Astrocyte (in vitro differentiated cells and primary cell): Measurements from ENCODE around the gene EGFR. TPM values are rescaled to one million over a fixed set of nuclear protein-coding genes. Genes with fewer than 3 reads are reported as not detected.

Experiments
- DNase-seq: peaks from one replicate; pipeline ENCODE4 v3.0.0-alpha.2; 2010; ENCODE audit warnings: low read depth
- FAIRE-seq: peaks from 2 replicates; lab custom pipeline; 2011; peaks lifted over from hg19 to GRCh38; lab: Jason Lieb, UNC
- H2AFZ ChIP-seq: 2 replicates; pipeline ENCODE4 v1.6.0; 2012; ENCODE audit warnings: low read depth, low read length, inconsistent platforms
- H3K27ac ChIP-seq: 2 replicates; pipeline ENCODE4 v1.5.1; 2011; ENCODE audit warnings: low read depth, low read length, inconsistent platforms
- H3K27me3 ChIP-seq: 2 replicates; pipeline ENCODE4 v1.6.0; 2011; ENCODE audit warnings: low read length, inconsistent platforms; ENCODE audit not compliant: insufficient read depth
- H3K36me3 ChIP-seq: 2 replicates; pipeline ENCODE4 v1.5.1; 2011; ENCODE audit warnings: low read length, inconsistent platforms; ENCODE audit not compliant: insufficient read depth
- H3K4me1 ChIP-seq: 2 replicates; pipeline ENCODE4 v1.5.1; 2011; ENCODE audit warnings: low read length, inconsistent platforms; ENCODE audit not compliant: insufficient read depth
- H3K4me2 ChIP-seq: 2 replicates; pipeline ENCODE4 v1.6.0; 2012; ENCODE audit warnings: low read length, inconsistent platforms
- H3K4me3 ChIP-seq: 2 replicates; pipeline ENCODE4 v1.5.1; 2011; ENCODE audit warnings: low read depth, mild to moderate bottlenecking, low read length, inconsistent platforms; ENCODE audit not compliant: insufficient read depth
- H3K79me2 ChIP-seq: 2 replicates; pipeline ENCODE4 v1.6.0; 2012; ENCODE audit warnings: mild to moderate bottlenecking, low read length, inconsistent platforms; ENCODE audit not compliant: insufficient read depth
- H3K9ac ChIP-seq: 2 replicates; pipeline ENCODE4 v1.6.0; 2012; ENCODE audit warnings: mild to moderate bottlenecking, low read length, inconsistent platforms
- H3K9me3 ChIP-seq: 2 replicates; pipeline ENCODE4 v1.5.1; 2012; ENCODE audit warnings: low read depth, mild to moderate bottlenecking, low read length, inconsistent platforms; ENCODE audit not compliant: insufficient read depth
- H4K20me1 ChIP-seq: 2 replicates; pipeline ENCODE4 v1.6.0; 2012; ENCODE audit warnings: low read length, inconsistent platforms; ENCODE audit not compliant: insufficient read depth
- H3K27ac Mint-ChIP-seq: one replicate; pipeline ENCODE4 v1.8.0; 2021; ENCODE audit warnings: mild to moderate bottlenecking, mixed read lengths; ENCODE audit not compliant: unreplicated experiment
- H3K27me3 Mint-ChIP-seq: one replicate; pipeline ENCODE4 v1.8.0; 2021; ENCODE audit warnings: low read depth, mixed read lengths; ENCODE audit not compliant: unreplicated experiment
- H3K36me3 Mint-ChIP-seq: one replicate; pipeline ENCODE4 v1.8.0; 2021; ENCODE audit warnings: low read depth, mixed read lengths; ENCODE audit not compliant: unreplicated experiment
- H3K4me1 Mint-ChIP-seq: one replicate; pipeline ENCODE4 v1.8.0; 2021; ENCODE audit warnings: low read depth, mixed read lengths; ENCODE audit not compliant: unreplicated experiment
- H3K4me3 Mint-ChIP-seq: one replicate; pipeline ENCODE4 v1.8.0; 2021; ENCODE audit warnings: mild to moderate bottlenecking, moderate library complexity, mixed read lengths; ENCODE audit not compliant: unreplicated experiment
- H3K9me3 Mint-ChIP-seq: one replicate; pipeline ENCODE4 v1.8.0; 2021; ENCODE audit warnings: mild to moderate bottlenecking, mixed read lengths; ENCODE audit not compliant: unreplicated experiment
- EZH2 ChIP-seq: IDR thresholded peaks from 2 replicates; pipeline ENCODE4 v1.6.1; 2012; ENCODE audit warnings: mild to moderate bottlenecking, low read length, inconsistent platforms; ENCODE audit not compliant: insufficient read depth
- total RNA-seq: library from RNA; stranded (reverse); gene quantifications from 2 replicates; pipeline ENCODE4 v1.2.1, GENCODE V29; 2021
- TF ChIP-seq, protein P1 (sequence below): IDR thresholded peaks from 2 replicates; pipeline ENCODE4 v1.5.1; 2011; ENCODE audit warnings: low read depth, mild to moderate bottlenecking, inconsistent platforms, low read length, moderate library complexity; ENCODE audit not compliant: insufficient read depth

Gene EGFR
- total RNA-seq, 1 donor from 2014 or later = 27.3 TPM

DNA sequence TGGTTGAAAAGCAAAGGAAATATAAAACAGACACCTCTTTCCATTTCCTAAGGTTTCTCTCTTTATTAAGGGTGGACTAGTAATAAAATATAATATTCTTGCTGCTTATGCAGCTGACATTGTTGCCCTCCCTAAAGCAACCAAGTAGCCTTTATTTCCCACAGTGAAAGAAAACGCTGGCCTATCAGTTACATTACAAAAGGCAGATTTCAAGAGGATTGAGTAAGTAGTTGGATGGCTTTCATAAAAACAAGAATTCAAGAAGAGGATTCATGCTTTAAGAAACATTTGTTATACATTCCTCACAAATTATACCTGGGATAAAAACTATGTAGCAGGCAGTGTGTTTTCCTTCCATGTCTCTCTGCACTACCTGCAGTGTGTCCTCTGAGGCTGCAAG, 191.9 kb downstream of the EGFR start:
- Mint-ChIP-seq H3K27ac (no peak overlapping the region), H3K36me3 (peaks cover 3% of the 10 kb centered on the region), H3K4me1 (peaks cover 7% of the 10 kb centered on the region), H3K27me3 (no peaks in the 10 kb centered on the region), H3K9me3 (no peaks in the 10 kb centered on the region), H3K4me3 (no peak overlapping the region)
- Histone ChIP-seq H3K27me3 (no peaks in the 10 kb centered on the region), H4K20me1 (no peaks in the 10 kb centered on the region), H2AFZ (no peak overlapping the region), H3K79me2 (no peaks in the 10 kb centered on the region), H3K9me3 (no peaks in the 10 kb centered on the region), H3K4me2 (no peak overlapping the region), H3K4me1 (peaks cover 18% of the 10 kb centered on the region), H3K36me3 (peaks cover 27% of the 10 kb centered on the region), H3K9ac (no peak overlapping the region), H3K4me3 (no peak overlapping the region), H3K27ac (no peak overlapping the region)
- FAIRE-seq = no peak
- DNase-seq = no peak
- TF ChIP-seq, protein P1, sequence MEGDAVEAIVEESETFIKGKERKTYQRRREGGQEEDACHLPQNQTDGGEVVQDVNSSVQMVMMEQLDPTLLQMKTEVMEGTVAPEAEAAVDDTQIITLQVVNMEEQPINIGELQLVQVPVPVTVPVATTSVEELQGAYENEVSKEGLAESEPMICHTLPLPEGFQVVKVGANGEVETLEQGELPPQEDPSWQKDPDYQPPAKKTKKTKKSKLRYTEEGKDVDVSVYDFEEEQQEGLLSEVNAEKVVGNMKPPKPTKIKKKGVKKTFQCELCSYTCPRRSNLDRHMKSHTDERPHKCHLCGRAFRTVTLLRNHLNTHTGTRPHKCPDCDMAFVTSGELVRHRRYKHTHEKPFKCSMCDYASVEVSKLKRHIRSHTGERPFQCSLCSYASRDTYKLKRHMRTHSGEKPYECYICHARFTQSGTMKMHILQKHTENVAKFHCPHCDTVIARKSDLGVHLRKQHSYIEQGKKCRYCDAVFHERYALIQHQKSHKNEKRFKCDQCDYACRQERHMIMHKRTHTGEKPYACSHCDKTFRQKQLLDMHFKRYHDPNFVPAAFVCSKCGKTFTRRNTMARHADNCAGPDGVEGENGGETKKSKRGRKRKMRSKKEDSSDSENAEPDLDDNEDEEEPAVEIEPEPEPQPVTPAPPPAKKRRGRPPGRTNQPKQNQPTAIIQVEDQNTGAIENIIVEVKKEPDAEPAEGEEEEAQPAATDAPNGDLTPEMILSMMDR = no peak
- no peak for TF ChIP-seq EZH2

DNA sequence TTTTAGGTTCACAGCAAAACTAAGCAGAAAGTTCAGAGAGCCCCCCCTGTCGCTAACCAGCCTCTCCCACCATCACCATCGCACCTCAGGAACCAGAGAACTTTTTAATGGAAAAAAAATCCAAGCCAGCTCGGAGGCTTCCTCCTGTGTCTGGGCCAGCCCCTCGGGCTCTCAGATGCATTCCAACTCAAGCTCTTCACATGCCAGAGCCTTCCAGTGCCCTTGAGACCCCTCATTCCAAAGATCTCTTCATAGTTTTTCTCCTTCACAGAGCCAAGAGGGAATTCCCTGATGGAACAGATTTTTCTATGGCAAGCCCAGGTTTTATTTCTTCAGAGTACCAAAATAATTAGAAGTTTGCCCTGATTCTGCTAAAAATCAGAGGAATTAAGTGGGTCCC, 192.9 kb downstream of the EGFR start:
- no peak for DNase-seq
- Histone ChIP-seq H4K20me1 (no peaks in the 10 kb centered on the region), H3K9me3 (no peaks in the 10 kb centered on the region), H2AFZ (no peak overlapping the region), H3K79me2 (no peaks in the 10 kb centered on the region), H3K4me2 (no peak overlapping the region), H3K27ac (no peak overlapping the region), H3K9ac (no peak overlapping the region), H3K36me3 (peaks cover 18% of the 10 kb centered on the region), H3K4me1 (peaks cover 8% of the 10 kb centered on the region), H3K4me3 (no peak overlapping the region), H3K27me3 (no peaks in the 10 kb centered on the region)
- Mint-ChIP-seq H3K27me3 (no peaks in the 10 kb centered on the region), H3K4me1 (peaks cover 3% of the 10 kb centered on the region), H3K4me3 (no peak overlapping the region), H3K9me3 (no peaks in the 10 kb centered on the region), H3K36me3 (peaks cover 3% of the 10 kb centered on the region), H3K27ac (peak overlapping the region; percentile 26)
- TF ChIP-seq EZH2 = no peak
- TF ChIP-seq, protein P1 = no peak
- no peak for FAIRE-seq

DNA sequence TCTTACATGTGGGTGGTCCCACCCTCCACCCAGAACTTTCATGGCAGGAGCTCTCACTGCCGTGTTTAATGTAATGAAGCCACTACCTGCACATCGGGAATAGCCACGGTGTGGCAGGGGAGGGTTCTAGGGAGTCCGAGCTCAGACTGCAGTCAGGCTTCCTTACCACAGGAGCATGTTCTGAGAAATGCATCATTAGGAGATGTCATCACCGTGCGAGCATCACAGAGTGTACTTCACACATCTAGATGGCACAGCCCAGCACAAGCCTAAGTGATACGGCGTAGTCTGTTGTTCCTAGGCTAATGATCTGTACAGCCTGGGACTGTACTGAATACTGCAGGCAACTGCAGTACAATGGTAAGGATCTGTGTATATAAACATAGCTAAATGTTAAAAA, 193.4 kb downstream of the EGFR start:
- no peak for DNase-seq
- Mint-ChIP-seq H3K4me3 (no peak overlapping the region), H3K27ac (no peak overlapping the region), H3K36me3 (peaks cover 3% of the 10 kb centered on the region), H3K27me3 (no peaks in the 10 kb centered on the region), H3K4me1 (peaks cover 3% of the 10 kb centered on the region), H3K9me3 (no peaks in the 10 kb centered on the region)
- Histone ChIP-seq H3K4me2 (no peak overlapping the region), H2AFZ (no peak overlapping the region), H3K27me3 (no peaks in the 10 kb centered on the region), H3K9me3 (no peaks in the 10 kb centered on the region), H3K36me3 (peaks cover 14% of the 10 kb centered on the region), H3K9ac (no peak overlapping the region), H3K79me2 (no peaks in the 10 kb centered on the region), H3K27ac (no peak overlapping the region), H3K4me3 (no peak overlapping the region), H4K20me1 (no peaks in the 10 kb centered on the region), H3K4me1 (peaks cover 7% of the 10 kb centered on the region)
- no peak for TF ChIP-seq EZH2
- TF ChIP-seq, protein P1 = no peak
- no peak for FAIRE-seq
